NB4 (cell line): Measurements from ENCODE around the gene SMIM29.
A peak's percentile ranks its signal among the peaks of the same experiment; 100 is the strongest.

ENCODE experiments used
- DNase-seq: peaks from one replicate; pipeline ENCODE4 v3.0.0; 2010; ENCODE audit warnings: low read depth
- H3K4me3 ChIP-seq: one replicate; pipeline ENCODE4 v1.5.1; 2011; ENCODE audit warnings: mild to moderate bottlenecking, low read depth, low read length, moderate library complexity
- CTCF ChIP-seq: IDR thresholded peaks from one replicate; pipeline ENCODE4 v1.5.1; 2012; ENCODE audit warnings: low read depth, low read length
- MAX ChIP-seq: IDR thresholded peaks from 2 replicates; pipeline ENCODE4 v1.6.1; 2011; ENCODE audit warnings: low read depth, low read length
- MYC ChIP-seq: IDR thresholded peaks from 2 replicates; pipeline ENCODE4 v1.6.1; 2011; ENCODE audit warnings: low read depth, low read length
- POLR2A ChIP-seq: IDR thresholded peaks from 2 replicates; pipeline ENCODE4 v1.6.1; 2011; ENCODE audit warnings: mild to moderate bottlenecking; ENCODE audit not compliant: insufficient read length; ENCODE audit errors: extremely low read depth

Gene SMIM29

GRCh38 chr6:34243901-34244884 lies 4.6 kb downstream of the SMIM29 start:
- peak; percentile 94 for DNase-seq
- TF ChIP-seq MYC, result no peak
- no peak for TF ChIP-seq POLR2A
- TF ChIP-seq CTCF, result peak; percentile 38
- no peak for TF ChIP-seq MAX
- no peak overlapping the region for H3K4me3 ChIP-seq

GRCh38 chr6:34243131-34243771 lies 5.6 kb downstream of the SMIM29 start:
- H3K4me3 ChIP-seq, result no peak overlapping the region

GRCh38 chr6:34242252-34243130 lies 6.3 kb downstream of the SMIM29 start:
- H3K4me3 ChIP-seq, result no peak overlapping the region
- no peak for DNase-seq

More at GRCh38 chr6:34243131-34243771, 5.6 kb downstream of the SMIM29 start:
- DNase-seq, result peak; percentile 55
- TF ChIP-seq MYC (no peak), CTCF (no peak), POLR2A (no peak), MAX (no peak)

GRCh38 chr6:34241351-34242215 lies 7.2 kb downstream of the SMIM29 start:
- no peak for DNase-seq
- no peak overlapping the region for H3K4me3 ChIP-seq
- TF ChIP-seq MYC (no peak), CTCF (no peak), MAX (no peak)

More at GRCh38 chr6:34242252-34243130, 6.3 kb downstream of the SMIM29 start:
- TF ChIP-seq MAX, result no peak
- no peak for TF ChIP-seq MYC
- no peak for TF ChIP-seq CTCF
- TF ChIP-seq POLR2A, result no peak
